HepG2 (cell line): ENCODE results near the gene TCF19. TPM values are rescaled to one million over a fixed set of nuclear protein-coding genes. Genes with fewer than 3 reads are reported as not detected.

Experiments
- GATAD2A ChIP-seq: IDR thresholded peaks from 2 replicates; pipeline ENCODE4 v1.6.1; 2016
- ZFX ChIP-seq: sonication (generic); formaldehyde crosslinking; IDR thresholded peaks from 2 replicates; pipeline ENCODE4 v1.4.0; 2020; ENCODE audit warnings: mild to moderate bottlenecking, low read depth, missing genetic modification reagents, moderate library complexity
- ZMYM3 ChIP-seq: sonication (generic); formaldehyde crosslinking; IDR thresholded peaks from 2 replicates; pipeline ENCODE4 v1.5.1; 2020; ENCODE audit warnings: mild to moderate bottlenecking, missing genetic modification reagents
- ZNF292 ChIP-seq: sonication (generic); formaldehyde crosslinking; IDR thresholded peaks from 2 replicates; pipeline ENCODE4 v1.8.1; 2022; ENCODE audit warnings: mild to moderate bottlenecking, low read depth, missing genetic modification reagents, borderline replicate concordance
- ZNF318 ChIP-seq: sonication (generic); formaldehyde crosslinking; IDR thresholded peaks from 2 replicates; pipeline ENCODE4 v1.4.0; 2020; ENCODE audit warnings: mild to moderate bottlenecking, missing genetic modification reagents
- ZNF350 ChIP-seq: sonication (generic); formaldehyde crosslinking; IDR thresholded peaks from 2 replicates; pipeline ENCODE4 v1.4.0; 2020; ENCODE audit warnings: mild to moderate bottlenecking, low read depth, missing genetic modification reagents, borderline replicate concordance
- ZNF501 ChIP-seq: sonication (generic); formaldehyde crosslinking; IDR thresholded peaks from 2 replicates; pipeline ENCODE4 v1.5.1; 2020; ENCODE audit warnings: mild to moderate bottlenecking, moderate library complexity, missing genetic modification reagents
- ZNF547 ChIP-seq: sonication (generic); formaldehyde crosslinking; IDR thresholded peaks from 2 replicates; pipeline ENCODE4 v1.5.1; 2020; ENCODE audit warnings: mild to moderate bottlenecking, missing genetic modification reagents
- ZNF552 ChIP-seq: sonication (generic); formaldehyde crosslinking; IDR thresholded peaks from 2 replicates; pipeline ENCODE4 v1.9.0; 2022; ENCODE audit warnings: missing genetic modification reagents, mild to moderate bottlenecking, borderline replicate concordance
- polyA plus RNA-seq, 8 experiments: library from polyadenylated mRNA; depleted of rRNA in 3 of 8; stranded (reverse) in 7 of 8; unstranded in 1 of 8; fragments of >200 nt; fragmentation: Illumina TruSeq in 4 of 8; extraction: Trizol in 4 of 8; gene quantifications; 2 replicates each; pipeline versions ENCODE4 v1.2.1 to v1.2.3, GENCODE V29; 2011 to 2016; ENCODE audit warnings: low read depth in 4 of 8, missing spikeins in 1 of 8, mixed read lengths in 1 of 8; ENCODE audit not compliant: insufficient read depth in 1 of 8
- total RNA-seq, 5 experiments: library from RNA; depleted of rRNA; stranded (reverse); fragments of >200 nt; fragmentation: Illumina TruSeq; extraction: Trizol; gene quantifications; 2 replicates each; pipeline ENCODE4 v1.2.3, GENCODE V29; 2016; ENCODE audit warnings: low read depth in 1 of 5
- TF ChIP-seq, protein P1 (sequence below), 2 experiments: sonication (generic) in 1 of 2; formaldehyde crosslinking in 1 of 2; IDR thresholded peaks; 2 replicates each; pipeline versions ENCODE4 v1.4.0 to v1.6.1; 2018 to 2020; ENCODE audit warnings: missing genetic modification reagents in 2 of 2, borderline replicate concordance in 1 of 2, low read depth in 1 of 2, mild to moderate bottlenecking in 1 of 2, missing biosample characterization in 1 of 2

TCF19 gene
- total and polyA plus RNA-seq, 2 of the 13 experiments (the other 11 are each of a cell fraction or from before 2014, with no cell fraction given), result 4.9 to 22.2 TPM

DNA sequence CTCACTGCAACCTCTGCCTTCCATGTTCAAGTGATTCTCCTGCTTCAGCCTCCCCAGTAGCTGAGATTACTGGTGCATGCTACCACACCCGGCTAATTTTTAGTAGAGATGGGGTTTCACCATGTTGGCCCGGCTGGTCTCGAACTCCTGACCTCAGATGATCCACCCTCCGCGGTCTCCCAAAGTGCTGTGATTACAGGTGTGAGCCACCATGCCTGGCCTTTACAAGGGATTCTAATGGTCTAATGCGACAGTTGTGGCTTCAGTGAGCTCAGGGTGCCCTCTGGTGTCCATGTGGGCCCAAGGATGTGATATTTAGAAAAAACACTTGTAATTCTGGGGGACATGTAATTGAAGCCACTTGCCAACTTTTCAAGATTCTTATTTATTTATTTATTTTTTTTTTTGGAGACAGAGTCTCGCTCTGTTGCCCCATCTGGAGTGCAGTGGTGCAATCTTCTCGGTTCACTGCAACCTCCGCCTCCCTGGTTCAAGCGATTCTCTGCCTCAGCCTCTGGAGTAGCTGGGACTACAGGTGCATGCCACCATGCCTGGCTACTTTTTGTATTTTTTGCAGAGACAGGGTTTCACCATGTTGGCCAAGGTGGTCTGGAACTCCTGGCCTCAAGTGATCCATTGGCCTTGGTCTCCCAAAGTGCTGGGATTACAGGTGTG, 34.2 kb downstream of the TCF19 start (continued):
- TF ChIP-seq, protein P1, sequence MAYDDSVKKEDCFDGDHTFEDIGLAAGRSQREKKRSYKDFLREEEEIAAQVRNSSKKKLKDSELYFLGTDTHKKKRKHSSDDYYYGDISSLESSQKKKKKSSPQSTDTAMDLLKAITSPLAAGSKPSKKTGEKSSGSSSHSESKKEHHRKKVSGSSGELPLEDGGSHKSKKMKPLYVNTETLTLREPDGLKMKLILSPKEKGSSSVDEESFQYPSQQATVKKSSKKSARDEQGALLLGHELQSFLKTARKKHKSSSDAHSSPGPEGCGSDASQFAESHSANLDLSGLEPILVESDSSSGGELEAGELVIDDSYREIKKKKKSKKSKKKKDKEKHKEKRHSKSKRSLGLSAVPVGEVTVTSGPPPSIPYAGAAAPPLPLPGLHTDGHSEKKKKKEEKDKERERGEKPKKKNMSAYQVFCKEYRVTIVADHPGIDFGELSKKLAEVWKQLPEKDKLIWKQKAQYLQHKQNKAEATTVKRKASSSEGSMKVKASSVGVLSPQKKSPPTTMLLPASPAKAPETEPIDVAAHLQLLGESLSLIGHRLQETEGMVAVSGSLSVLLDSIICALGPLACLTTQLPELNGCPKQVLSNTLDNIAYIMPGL (CRISPR knock-in tag; IDR thresholded peaks at IDR 0.05; ENCODE audit: borderline replicate concordance in 1 of 2, low read depth in 1 of 2), result peak; percentile 60 to 82; a peak in 3 of 4 replicates
- TF ChIP-seq ZNF501 (CRISPR knock-in tag) (peak; percentile 68), ZNF350 (CRISPR knock-in tag) (peak; percentile 27; the same call in 1 of the 2 replicates), ZNF547 (CRISPR knock-in tag) (0 out of 2 replicates have a peak, but pooled peaks have one; percentile 27), ZNF292 (CRISPR knock-in tag) (0 out of 2 replicates have a peak, but pooled peaks have one; percentile 35), ZMYM3 (CRISPR knock-in tag) (peak; percentile 92), ZNF552 (CRISPR knock-in tag) (peak; percentile 42; the same call in 1 of the 2 replicates), GATAD2A (peak; percentile 58; the same call in 1 of the 2 replicates), ZNF318 (CRISPR knock-in tag) (0 out of 2 replicates have a peak, but pooled peaks have one; percentile 23), ZFX (CRISPR knock-in tag) (peak; percentile 48; the same call in 1 of the 2 replicates)
